ENCODE results near the gene CSMD2.

The CSMD2 gene

DNA sequence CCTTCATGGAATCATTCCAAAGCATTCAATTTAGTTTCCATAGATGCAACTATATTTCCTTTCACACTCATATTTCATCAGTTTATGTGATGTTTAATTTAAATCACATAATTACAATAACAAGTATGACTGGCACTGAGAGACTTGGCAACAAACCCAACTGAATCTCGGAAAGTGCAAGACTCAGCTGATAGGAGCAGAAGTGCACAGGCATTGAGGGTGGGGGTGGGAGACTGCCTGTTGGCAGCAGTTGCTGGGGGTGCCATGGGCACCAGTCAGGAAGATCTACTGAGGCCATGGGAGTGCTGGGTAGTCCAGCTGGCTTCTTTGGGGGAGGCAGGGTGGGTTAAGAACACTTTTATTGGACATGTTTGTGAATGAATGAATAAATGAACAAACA, 311.6 kb downstream of the CSMD2 start:
- Histone ChIP-seq H3K9ac (ENCODE audit: low read depth, low read length, poor library complexity, severe bottlenecking) (no peak overlapping the region), H3K4me3 (ENCODE audit: low read length, poor library complexity, severe bottlenecking) (no peak overlapping the region), H3K4me2 (ENCODE audit: low read depth, low read length, poor library complexity, severe bottlenecking) (no peak overlapping the region), H3K9me2 (replicated peaks; ENCODE audit: low read depth, low read length) (no peaks in the 10 kb centered on the region), H3F3A (ENCODE audit: low read depth) (no peaks in the 10 kb centered on the region), H3K36me3 (ENCODE audit: insufficient read depth, low read length) (no peaks in the 10 kb centered on the region), H3K79me2 (ENCODE audit: insufficient read depth, low read length) (no peaks in the 10 kb centered on the region), H3K9me3 (ENCODE audit: insufficient read depth, low read depth, low read length) (no peaks in the 10 kb centered on the region), H3K4me1 (ENCODE audit: insufficient read depth, low read length, poor library complexity, severe bottlenecking) (no peaks in the 10 kb centered on the region), H4K20me1 (ENCODE audit: insufficient read depth, low read length, poor library complexity, severe bottlenecking) (no peaks in the 10 kb centered on the region), H2AFZ (ENCODE audit: low read length) (no peak overlapping the region), H3K27me3 (ENCODE audit: insufficient read depth, low read length, poor library complexity, severe bottlenecking) (no peaks in the 10 kb centered on the region)
- no peak for TF ChIP-seq EZH2phosphoT487 (IDR thresholded peaks at IDR 0.05; ENCODE audit: borderline replicate concordance)
- TF ChIP-seq, protein P1, sequence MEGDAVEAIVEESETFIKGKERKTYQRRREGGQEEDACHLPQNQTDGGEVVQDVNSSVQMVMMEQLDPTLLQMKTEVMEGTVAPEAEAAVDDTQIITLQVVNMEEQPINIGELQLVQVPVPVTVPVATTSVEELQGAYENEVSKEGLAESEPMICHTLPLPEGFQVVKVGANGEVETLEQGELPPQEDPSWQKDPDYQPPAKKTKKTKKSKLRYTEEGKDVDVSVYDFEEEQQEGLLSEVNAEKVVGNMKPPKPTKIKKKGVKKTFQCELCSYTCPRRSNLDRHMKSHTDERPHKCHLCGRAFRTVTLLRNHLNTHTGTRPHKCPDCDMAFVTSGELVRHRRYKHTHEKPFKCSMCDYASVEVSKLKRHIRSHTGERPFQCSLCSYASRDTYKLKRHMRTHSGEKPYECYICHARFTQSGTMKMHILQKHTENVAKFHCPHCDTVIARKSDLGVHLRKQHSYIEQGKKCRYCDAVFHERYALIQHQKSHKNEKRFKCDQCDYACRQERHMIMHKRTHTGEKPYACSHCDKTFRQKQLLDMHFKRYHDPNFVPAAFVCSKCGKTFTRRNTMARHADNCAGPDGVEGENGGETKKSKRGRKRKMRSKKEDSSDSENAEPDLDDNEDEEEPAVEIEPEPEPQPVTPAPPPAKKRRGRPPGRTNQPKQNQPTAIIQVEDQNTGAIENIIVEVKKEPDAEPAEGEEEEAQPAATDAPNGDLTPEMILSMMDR (conservative IDR thresholded peaks at IDR 0.05; ENCODE audit: low read length) = no peak

DNA sequence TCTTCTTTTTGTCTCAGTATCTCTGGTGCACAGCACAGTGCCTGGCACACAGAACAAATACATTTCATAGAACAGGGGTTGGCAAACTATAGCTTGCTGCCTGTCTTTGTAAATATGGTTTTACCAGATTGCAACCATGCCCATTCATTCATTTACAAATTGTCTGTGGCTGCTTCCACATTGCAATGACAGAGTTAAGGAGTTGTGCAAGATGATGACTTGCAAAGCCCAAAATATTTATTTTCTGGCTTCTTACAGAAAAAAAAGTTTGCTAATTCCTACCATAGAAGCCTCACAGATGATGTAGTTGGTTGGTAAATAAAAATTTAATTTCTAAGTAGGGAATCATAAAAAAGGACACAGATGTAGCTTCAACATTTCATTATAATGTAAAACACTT, 312.3 kb downstream of the CSMD2 start:
- Histone ChIP-seq H3K79me2 (ENCODE audit: insufficient read depth, low read length) (no peaks in the 10 kb centered on the region), H3K27me3 (ENCODE audit: insufficient read depth, low read length, poor library complexity, severe bottlenecking) (no peaks in the 10 kb centered on the region), H3K9me3 (ENCODE audit: insufficient read depth, low read depth, low read length) (no peaks in the 10 kb centered on the region), H3K4me3 (ENCODE audit: low read length, poor library complexity, severe bottlenecking) (no peak overlapping the region), H3F3A (ENCODE audit: low read depth) (no peaks in the 10 kb centered on the region), H3K9me2 (replicated peaks; ENCODE audit: low read depth, low read length) (no peaks in the 10 kb centered on the region), H2AFZ (ENCODE audit: low read length) (no peak overlapping the region), H3K4me2 (ENCODE audit: low read depth, low read length, poor library complexity, severe bottlenecking) (no peak overlapping the region), H3K9ac (ENCODE audit: low read depth, low read length, poor library complexity, severe bottlenecking) (no peak overlapping the region), H3K4me1 (ENCODE audit: insufficient read depth, low read length, poor library complexity, severe bottlenecking) (no peaks in the 10 kb centered on the region), H4K20me1 (ENCODE audit: insufficient read depth, low read length, poor library complexity, severe bottlenecking) (no peaks in the 10 kb centered on the region), H3K36me3 (ENCODE audit: insufficient read depth, low read length) (no peaks in the 10 kb centered on the region)
- TF ChIP-seq EZH2phosphoT487 (IDR thresholded peaks at IDR 0.05; ENCODE audit: borderline replicate concordance) = no peak
- TF ChIP-seq, protein P1 (conservative IDR thresholded peaks at IDR 0.05; ENCODE audit: low read length) = no peak

DNA sequence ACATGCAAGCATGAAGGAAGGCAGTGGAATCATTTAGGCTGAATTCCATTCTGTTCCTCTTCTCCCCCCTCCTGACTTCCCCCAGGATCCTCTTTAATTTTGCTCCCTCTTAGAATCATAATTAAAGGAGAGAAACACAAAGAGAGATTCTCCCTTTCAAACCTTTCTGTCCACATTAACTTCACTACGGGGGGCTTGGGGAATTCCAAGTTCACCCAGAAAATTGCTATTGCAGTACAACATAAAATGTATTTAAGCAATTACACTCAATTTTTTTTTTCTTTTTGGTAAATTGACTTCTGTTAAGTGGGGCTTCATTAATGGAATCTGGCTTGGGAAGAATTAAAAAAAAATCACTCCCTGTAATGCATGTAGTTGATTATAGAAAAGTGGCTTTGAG, 314.5 kb downstream of the CSMD2 start:
- Histone ChIP-seq H3K4me1 (ENCODE audit: insufficient read depth, low read length, poor library complexity, severe bottlenecking) (no peaks in the 10 kb centered on the region), H3K27me3 (ENCODE audit: insufficient read depth, low read length, poor library complexity, severe bottlenecking) (no peaks in the 10 kb centered on the region), H3K4me3 (ENCODE audit: low read length, poor library complexity, severe bottlenecking) (no peak overlapping the region), H3F3A (ENCODE audit: low read depth) (no peaks in the 10 kb centered on the region), H3K9me3 (ENCODE audit: insufficient read depth, low read depth, low read length) (no peaks in the 10 kb centered on the region), H3K9me2 (replicated peaks; ENCODE audit: low read depth, low read length) (no peaks in the 10 kb centered on the region), H4K20me1 (ENCODE audit: insufficient read depth, low read length, poor library complexity, severe bottlenecking) (no peaks in the 10 kb centered on the region), H3K79me2 (ENCODE audit: insufficient read depth, low read length) (no peaks in the 10 kb centered on the region), H3K9ac (ENCODE audit: low read depth, low read length, poor library complexity, severe bottlenecking) (no peak overlapping the region), H3K36me3 (ENCODE audit: insufficient read depth, low read length) (no peaks in the 10 kb centered on the region), H3K4me2 (ENCODE audit: low read depth, low read length, poor library complexity, severe bottlenecking) (no peak overlapping the region), H2AFZ (ENCODE audit: low read length) (no peak overlapping the region)
- TF ChIP-seq, protein P1 (conservative IDR thresholded peaks at IDR 0.05; ENCODE audit: low read length) = no peak
- TF ChIP-seq EZH2phosphoT487 (IDR thresholded peaks at IDR 0.05; ENCODE audit: borderline replicate concordance) = no peak
